Measurements from ENCODE around the gene ZCCHC9. TPM values are rescaled to one million over a fixed set of nuclear protein-coding genes. Genes with fewer than 3 reads are reported as not detected.

The ZCCHC9 gene, protein sequence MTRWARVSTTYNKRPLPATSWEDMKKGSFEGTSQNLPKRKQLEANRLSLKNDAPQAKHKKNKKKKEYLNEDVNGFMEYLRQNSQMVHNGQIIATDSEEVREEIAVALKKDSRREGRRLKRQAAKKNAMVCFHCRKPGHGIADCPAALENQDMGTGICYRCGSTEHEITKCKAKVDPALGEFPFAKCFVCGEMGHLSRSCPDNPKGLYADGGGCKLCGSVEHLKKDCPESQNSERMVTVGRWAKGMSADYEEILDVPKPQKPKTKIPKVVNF
- 24.7 to 28.1 TPM (median 26.3 TPM) in 5 replicates for total RNA-seq (2022; extraction: Qiagen RNA extraction)

GRCh38 chr5:81301271-81302015 lies at the start of gene ZCCHC9:
TSS of gene ZCCHC9 (plus strand) at chr5:81301587. CDS start at chr5:81304758, 3,171 bp downstream.

Other genes starting within 250 kb of the ZCCHC9 start
- not detected in 5 replicates for gene CKMT2, start 68.3 kb upstream of the ZCCHC9 start, total RNA-seq (2022; extraction: Qiagen RNA extraction)
- 0.23 TPM in 1 of 5 replicates, not detected in the others for gene ACOT12, start 92.5 kb downstream of the ZCCHC9 start, total RNA-seq (2022; extraction: Qiagen RNA extraction)

Data from A549 treated with Mapracorat at 1 μM for 4 hours (cell line).